CMK (cell line): ENCODE measurements around the gene ATP5F1C.
"Not testable (repeated sequence)": the region's sequence is repeated elsewhere in the genome, so short reads cannot be mapped to it uniquely, and the experiment has no call there.

Source experiments
- DNase-seq: peaks from one replicate; pipeline ENCODE4 v3.0.0-alpha.2; 2010; ENCODE audit warnings: low read depth

The ATP5F1C gene

GRCh38 chr10:7787857-7788638 is at the start of gene ATP5F1C, which contains the start of gene KIN:
Gene ATP5F1C (plus strand): TSS chr10:7788177. CDS start chr10:7788208, 31 bp downstream.
Gene KIN (minus strand): TSS chr10:7787993. CDS start chr10:7787933, 60 bp downstream.
- DNase-seq: peak; percentile 82

GRCh38 chr10:7738536-7739407 is 49.2 kb upstream of the ATP5F1C start:
- DNase-seq: no peak

- DNase-seq: no peak
Measured at GRCh38 chr10:7744307-7744706, 43.7 kb upstream of the ATP5F1C start.

- not testable (repeated sequence) for DNase-seq
Measured at GRCh38 chr10:7748637-7749036, 39.3 kb upstream of the ATP5F1C start.

GRCh38 chr10:7750222-7750621 is 37.8 kb upstream of the ATP5F1C start:
- DNase-seq: no peak

GRCh38 chr10:7752251-7752650 is 35.7 kb upstream of the ATP5F1C start:
- no peak for DNase-seq

GRCh38 chr10:7755103-7755502 is 32.9 kb upstream of the ATP5F1C start:
- DNase-seq: no peak

- peak; percentile 17 for DNase-seq
Measured at GRCh38 chr10:7756360-7756992, 31.5 kb upstream of the ATP5F1C start.

- DNase-seq: no peak
Measured at GRCh38 chr10:7763929-7764328, 24.0 kb upstream of the ATP5F1C start.

- DNase-seq: no peak
Measured at GRCh38 chr10:7766241-7766640, 21.7 kb upstream of the ATP5F1C start.

- no peak for DNase-seq
Measured at GRCh38 chr10:7767209-7767608, 20.8 kb upstream of the ATP5F1C start.

- no peak for DNase-seq
Measured at GRCh38 chr10:7768417-7768816, 19.6 kb upstream of the ATP5F1C start.

- no peak for DNase-seq
Measured at GRCh38 chr10:7773845-7774801, 13.9 kb upstream of the ATP5F1C start.

- no peak for DNase-seq
Measured at GRCh38 chr10:7776777-7777176, 11.2 kb upstream of the ATP5F1C start.

- DNase-seq: not testable (repeated sequence)
Measured at GRCh38 chr10:7782194-7782593, 5.8 kb upstream of the ATP5F1C start.

- no peak for DNase-seq
Measured at GRCh38 chr10:7786430-7786829, 1.5 kb upstream of the ATP5F1C start.

- DNase-seq: no peak
Measured at GRCh38 chr10:7787150-7787856, 674 bp upstream of the ATP5F1C start.

GRCh38 chr10:7788639-7789286 is 786 bp downstream of the ATP5F1C start:
- DNase-seq: no peak

- DNase-seq: no peak
Measured at GRCh38 chr10:7789390-7789789, 1.4 kb downstream of the ATP5F1C start.

GRCh38 chr10:7792541-7792940 is 4.6 kb downstream of the ATP5F1C start:
- DNase-seq: no peak
